Measurements from ENCODE around the gene LAIR2. TPM values are rescaled to one million over a fixed set of nuclear protein-coding genes. Genes with fewer than 3 reads are reported as not detected.

The LAIR2 gene
- total and polyA plus RNA-seq, 10 of the 15 experiments (the other 5 are each of a cell fraction or from before 2014, with no cell fraction given): not detected

- peaks cover 14% of the 10 kb centered on the region for H3K79me2 ChIP-seq (ENCODE audit: control insufficient read depth, insufficient read depth, low read length)
- H4K20me1 ChIP-seq (ENCODE audit: control insufficient read depth, insufficient read depth): no peaks in the 10 kb centered on the region
- ChIA-PET POLR2A (no interaction called here), SMC1A (ENCODE audit: uncharacterized antibody, unreplicated experiment) (no interaction called here), RAD21 (ENCODE audit: unreplicated experiment) (no interaction called here), CTCF (interaction anchor here (1.5 kb wide), 1 partner anchor 16 kb away, joined by 4 read pairs; the partner anchor contains the start of gene LENG8)
- peak overlapping the region; percentile 59 for H3K9ac ChIP-seq (ENCODE audit: control insufficient read depth, insufficient read depth, low read length)
- H3K27ac ChIP-seq (ENCODE audit: control insufficient read depth, insufficient read depth): peak overlapping the region; percentile 81
- no peak for DNase-seq (ENCODE audit: low read depth, low spot score)
- H3K4me1 ChIP-seq (ENCODE audit: control insufficient read depth, insufficient read depth, low read length): peaks cover 12% of the 10 kb centered on the region
- intact Hi-C loops (cut with micrococcal nuclease; ENCODE audit: unreplicated experiment) (loop anchor here (1.0 kb wide), 1 partner anchor 152 kb away; no protein-coding TSS in a partner anchor), in situ Hi-C loops (cut with MboI) (loop anchor here (10.0 kb wide), 1 partner anchor 1190 kb away; the partner anchor contains the start of gene U2AF2)
- 12% methylated on average over 35 of the region's 87 CpGs for WGBS (ENCODE audit: insufficient coverage, insufficient replicate concordance, low lambda C conversion rate, missing lambda C conversion rate)
- ATAC-seq: peak; percentile 84
- H3K4me3 ChIP-seq: peak overlapping the region; percentile 73
- FAIRE-seq: no peak
- no peaks in the 10 kb centered on the region for H3K27me3 ChIP-seq (replicated peaks in 1 of 2; ENCODE audit: control insufficient read depth in 2 of 2, insufficient read depth in 2 of 2, low read length in 1 of 2)
- BruUV-seq (replicated peaks): no TSS peak
- peaks cover 3 to 15% of the 10 kb centered on the region in 2 experiments; a peak in 3 of 4 replicates for H3K36me3 ChIP-seq (ENCODE audit: control insufficient read depth in 2 of 2, insufficient read depth in 2 of 2, low read length in 1 of 2)
- H3K4me2 ChIP-seq (ENCODE audit: control insufficient read depth, insufficient read depth): peak overlapping the region; percentile 95
- peak overlapping the region; percentile 93 for H2AFZ ChIP-seq (ENCODE audit: control insufficient read depth, low read depth, low read length)
- H3K9me3 ChIP-seq (replicated peaks; ENCODE audit: control insufficient read depth, insufficient read depth, low read length): no peaks in the 10 kb centered on the region
- TF ChIP-seq YBX1 (IDR thresholded peaks at IDR 0.05) (no peak), YY1 (IDR thresholded peaks at IDR 0.05; ENCODE audit: low read depth, low read length) (no peak), MLLT1 (IDR thresholded peaks at IDR 0.05) (0 out of 2 replicates have a peak, but pooled peaks have one; percentile 43), SRF (IDR thresholded peaks at IDR 0.05; ENCODE audit: low read depth in 2 of 2, low read length in 2 of 2) (0 out of 4 replicates have a peak, but pooled peaks of 1 of the 2 experiments have one; percentile 15), JUNB (IDR thresholded peaks at IDR 0.05) (no peak), SKIL (IDR thresholded peaks at IDR 0.05; ENCODE audit: low read depth, poor library complexity, severe bottlenecking) (no peak), PML (IDR thresholded peaks at IDR 0.05; ENCODE audit: low read length) (no peak), CBX3 (IDR thresholded peaks at IDR 0.05; ENCODE audit: borderline replicate concordance, low read depth) (no peak), E2F4 (IDR thresholded peaks at IDR 0.05; ENCODE audit: low read depth, low read length) (no peak), ZNF622 (IDR thresholded peaks at IDR 0.05) (no peak), FOXK2 (IDR thresholded peaks at IDR 0.05) (no peak), EGR1 (IDR thresholded peaks at IDR 0.05; ENCODE audit: borderline replicate concordance in 1 of 2, low read depth in 2 of 2, low read length in 2 of 2) (0 out of 3 replicates have a peak, but pooled peaks of 1 of the 2 experiments have one; percentile 17), RCOR1 (conservative IDR thresholded peaks at IDR 0.05; ENCODE audit: low read depth, low read length) (no peak), POU2F2 (IDR thresholded peaks at IDR 0.05; ENCODE audit: borderline replicate concordance, low read depth, low read length) (no peak), POLR2A (IDR thresholded peaks at IDR 0.05; ENCODE audit: low read depth, low read length) (peak; percentile 77)
- TF ChIP-seq, protein P1, sequence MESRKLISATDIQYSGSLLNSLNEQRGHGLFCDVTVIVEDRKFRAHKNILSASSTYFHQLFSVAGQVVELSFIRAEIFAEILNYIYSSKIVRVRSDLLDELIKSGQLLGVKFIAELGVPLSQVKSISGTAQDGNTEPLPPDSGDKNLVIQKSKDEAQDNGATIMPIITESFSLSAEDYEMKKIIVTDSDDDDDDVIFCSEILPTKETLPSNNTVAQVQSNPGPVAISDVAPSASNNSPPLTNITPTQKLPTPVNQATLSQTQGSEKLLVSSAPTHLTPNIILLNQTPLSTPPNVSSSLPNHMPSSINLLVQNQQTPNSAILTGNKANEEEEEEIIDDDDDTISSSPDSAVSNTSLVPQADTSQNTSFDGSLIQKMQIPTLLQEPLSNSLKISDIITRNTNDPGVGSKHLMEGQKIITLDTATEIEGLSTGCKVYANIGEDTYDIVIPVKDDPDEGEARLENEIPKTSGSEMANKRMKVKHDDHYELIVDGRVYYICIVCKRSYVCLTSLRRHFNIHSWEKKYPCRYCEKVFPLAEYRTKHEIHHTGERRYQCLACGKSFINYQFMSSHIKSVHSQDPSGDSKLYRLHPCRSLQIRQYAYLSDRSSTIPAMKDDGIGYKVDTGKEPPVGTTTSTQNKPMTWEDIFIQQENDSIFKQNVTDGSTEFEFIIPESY (IDR thresholded peaks at IDR 0.05): no peak
- TF ChIP-seq, protein P2, sequence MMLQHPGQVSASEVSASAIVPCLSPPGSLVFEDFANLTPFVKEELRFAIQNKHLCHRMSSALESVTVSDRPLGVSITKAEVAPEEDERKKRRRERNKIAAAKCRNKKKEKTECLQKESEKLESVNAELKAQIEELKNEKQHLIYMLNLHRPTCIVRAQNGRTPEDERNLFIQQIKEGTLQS (IDR thresholded peaks at IDR 0.05; ENCODE audit: borderline replicate concordance, extremely low read depth, low read depth, low read length): no peak
These were observed 37.8 kb upstream of the LAIR2 start for GRCh38 chr19:54464630-54465425.
